ENCODE results near the gene SP140L.

GRCh38 chr2:230305416-230306275 is 21.3 kb upstream of the SP140L start:
- TF ChIP-seq MYC (IDR thresholded peaks at IDR 0.05; ENCODE audit: low read depth, low read length) (no peak), CTCF (IDR thresholded peaks at IDR 0.05; ENCODE audit: low read depth, low read length) (no peak), MAX (IDR thresholded peaks at IDR 0.05; ENCODE audit: low read depth, low read length) (no peak), POLR2A (IDR thresholded peaks at IDR 0.05; ENCODE audit: extremely low read depth, insufficient read length) (no peak)
